ENCODE data around the gene GRM1.

- TF ChIP-seq EZH2 (IDR thresholded peaks at IDR 0.05; ENCODE audit: borderline replicate concordance, low read length) (no peak), CTCF (conservative IDR thresholded peaks at IDR 0.05 in 1 of 2, IDR thresholded peaks at IDR 0.05 in 1 of 2; ENCODE audit: extremely low read depth in 1 of 2, insufficient read depth in 1 of 2, low read depth in 1 of 2, low read length in 2 of 2) (no peak)
Measured at GRCh38 chr6:146444189-146444588, 415.3 kb downstream of the GRM1 start.
